Endothelial cell of umbilical vein (primary cell): ENCODE data around the gene STN1. TPM values are rescaled to one million over a fixed set of nuclear protein-coding genes. Genes with fewer than 3 reads are reported as not detected.

ENCODE experiments used
- BruUV-seq: library from RNA; stranded (reverse); fragments of 400-500 nt; replicated peaks from 2 replicates; lab custom pipeline; 2021; lab: Mats Ljungman, UMichigan
- CTCF ChIA-PET: fragments of 300-600, 350-600 bp; sonication (Branson Sonifier 250); formaldehyde crosslinking; loops from one replicate; lab custom pipeline; 2021; ENCODE audit warnings: antibody characterized with exemption, inconsistent platforms; lab: Charles Lee
- POLR2A ChIA-PET: fragments of 300-600, 350-600 bp; sonication (Branson Sonifier 250); formaldehyde crosslinking; loops from one replicate; lab custom pipeline; 2021; ENCODE audit warnings: antibody characterized with exemption, inconsistent platforms; lab: Charles Lee
- DNase-seq: peaks from one replicate; pipeline ENCODE4 v3.0.0-alpha.2; 2011; ENCODE audit warnings: low read depth, low spot score
- FAIRE-seq: peaks from 2 replicates; lab custom pipeline; 2011; peaks lifted over from hg19 to GRCh38; lab: Jason Lieb, UNC
- H2AFZ ChIP-seq: 2 replicates; pipeline ENCODE4 v1.6.0; 2012; ENCODE audit warnings: low read depth, low read length, control low read depth, inconsistent platforms
- H3K27ac ChIP-seq: 2 replicates; pipeline ENCODE4 v1.5.1; 2011; ENCODE audit warnings: low read depth, mild to moderate bottlenecking, control low read depth, low read length, moderate library complexity; ENCODE audit not compliant: insufficient read depth
- H3K27me3 ChIP-seq, 2 experiments: 2 replicates each; pipeline versions ENCODE4 v1.6.0 to v1.6.1; 2011; ENCODE audit warnings: low read length in 2 of 2, mixed read lengths in 1 of 2; ENCODE audit not compliant: control insufficient read depth in 2 of 2, insufficient read depth in 2 of 2
- H3K36me3 ChIP-seq, 2 experiments: 2 replicates in 1 of 2; 3 replicates in 1 of 2; pipeline ENCODE4 v1.5.1; 2011; ENCODE audit warnings: low read length in 2 of 2, mild to moderate bottlenecking in 1 of 2, moderate library complexity in 1 of 2; ENCODE audit not compliant: control insufficient read depth in 2 of 2, insufficient read depth in 2 of 2; ENCODE audit errors: extremely low read depth in 1 of 2
- H3K4me1 ChIP-seq: 3 replicates; pipeline ENCODE4 v1.5.1; 2011; ENCODE audit warnings: mild to moderate bottlenecking, low read length; ENCODE audit not compliant: control insufficient read depth, insufficient read depth; ENCODE audit errors: extremely low read depth
- H3K4me2 ChIP-seq: 2 replicates; pipeline ENCODE4 v1.6.1; 2011; ENCODE audit warnings: low read length, control low read depth, mixed read lengths; ENCODE audit not compliant: insufficient read depth
- H3K4me3 ChIP-seq, 3 experiments: fragments of 200-600 bp in 1 of 3; sonication (generic), shearing (Covaris generic) in 1 of 3; replicated peaks in 1 of 3; 2 replicates each; pipeline ENCODE4 v1.5.1; 2011 to 2016; ENCODE audit warnings: control low read depth in 3 of 3, low read length in 3 of 3, mild to moderate bottlenecking in 2 of 3, inconsistent platforms in 1 of 3, low read depth in 1 of 3, moderate library complexity in 1 of 3; ENCODE audit not compliant: insufficient read depth in 1 of 3
- H3K79me2 ChIP-seq: 2 replicates; pipeline ENCODE4 v1.6.0; 2012; ENCODE audit warnings: low read length, inconsistent platforms; ENCODE audit not compliant: control insufficient read depth, insufficient read depth
- H3K9ac ChIP-seq: replicated peaks from 2 replicates; pipeline ENCODE3; 2011; ENCODE audit warnings: low read length, control low read depth; ENCODE audit not compliant: insufficient read depth; ENCODE audit errors: extremely low read depth
- H3K9me1 ChIP-seq: replicated peaks from 3 replicates; pipeline ENCODE4 v1.6.0; 2011; ENCODE audit warnings: mild to moderate bottlenecking, low read length; ENCODE audit not compliant: control insufficient read depth, insufficient read depth; ENCODE audit errors: extremely low read depth
- H3K9me3 ChIP-seq: replicated peaks from 2 replicates; pipeline ENCODE4 v1.5.1; 2012; ENCODE audit warnings: low read length, inconsistent platforms; ENCODE audit not compliant: control insufficient read depth, insufficient read depth
- H4K20me1 ChIP-seq: replicated peaks from 2 replicates; pipeline ENCODE3; 2011; ENCODE audit warnings: mild to moderate bottlenecking, low read length; ENCODE audit not compliant: control insufficient read depth, insufficient read depth; ENCODE audit errors: extremely low read depth
- CTCF ChIP-seq, 2 donors: IDR thresholded peaks; 1 replicate in 1 of 2; 2 replicates in 1 of 2; pipeline ENCODE4 v1.5.1; 2011; ENCODE audit warnings: low read length in 2 of 2, mild to moderate bottlenecking in 2 of 2, moderate library complexity in 2 of 2, control low read depth in 1 of 2, inconsistent platforms in 1 of 2, low read depth in 1 of 2; ENCODE audit not compliant: insufficient read depth in 1 of 2; ENCODE audit errors: extremely low read depth in 1 of 2
- GATA2 ChIP-seq: IDR thresholded peaks from 2 replicates; pipeline ENCODE4 v1.7.0; 2011; ENCODE audit warnings: low read depth, mild to moderate bottlenecking, moderate library complexity, mixed read lengths, low read length; ENCODE audit not compliant: insufficient read length, insufficient read depth
- JUN ChIP-seq: IDR thresholded peaks from 2 replicates; pipeline ENCODE4 v1.6.1; 2011; ENCODE audit warnings: borderline replicate concordance, low read depth; ENCODE audit not compliant: insufficient read length, insufficient read depth
- MAX ChIP-seq: IDR thresholded peaks from 2 replicates; pipeline ENCODE4 v1.6.1; 2011; ENCODE audit not compliant: insufficient read depth, insufficient read length
- MYC ChIP-seq: IDR thresholded peaks from one replicate; pipeline ENCODE4 v1.6.1; 2011; ENCODE audit warnings: mild to moderate bottlenecking, low read depth, low read length
- POLR2A ChIP-seq: IDR thresholded peaks from 2 replicates; pipeline ENCODE4 v1.6.1; 2012; ENCODE audit warnings: low read depth, mild to moderate bottlenecking, control low read depth, low read length
- POLR2AphosphoS5 ChIP-seq: IDR thresholded peaks from 2 replicates; pipeline ENCODE4 v1.6.1; 2012; ENCODE audit warnings: low read depth, mild to moderate bottlenecking, control low read depth, low read length, moderate library complexity; ENCODE audit not compliant: insufficient read depth
- dilution Hi-C: fragments of 300-500 bp; cut with MboI; formaldehyde crosslinking; loops from one replicate; pipeline ENCODE4 v1.15.0; 2019; ENCODE audit warnings: low sequenced_read_pairs; ENCODE audit not compliant: extremely low pct_ligation_motif_present
- intact Hi-C: fragments of 100-400 bp; cut with micrococcal nuclease; formaldehyde crosslinking; loops from one replicate; pipeline ENCODE4 v1.10.0; 2022
- polyA plus RNA-seq, 4 experiments: library from polyadenylated mRNA; depleted of rRNA in 3 of 4; stranded (reverse) in 3 of 4; unstranded in 1 of 4; fragments of >200 nt; gene quantifications; 2 replicates each; pipeline versions ENCODE4 v1.2.1 to v1.2.3, GENCODE V29; 2011 to 2012; ENCODE audit warnings: missing spikeins in 1 of 4
- total RNA-seq: library from RNA; stranded (reverse); gene quantifications from 2 replicates; pipeline ENCODE4 v1.2.3, GENCODE V29; 2021

The STN1 gene
- total and polyA plus RNA-seq, 2 donors (not counting 3 experiments of a cell fraction or from before 2014, with no cell fraction given): 10.8 to 15.3 TPM

- CTCF ChIA-PET: interaction anchor here (1.1 to 2.4 kb wide), 6 partner anchors 12 to 81 kb away, joined by 3 to 13 read pairs (median 4); no protein-coding TSS in a partner anchor
- peak; percentile 31 for DNase-seq
- dilution Hi-C loops: no loop called here
These were observed 16.7 kb downstream of the STN1 start for GRCh38 chr10:103901299-103901698.

More at GRCh38 chr10:103901299-103901698, 16.7 kb downstream of the STN1 start:
- Histone ChIP-seq H3K9ac (no peak overlapping the region), H3K4me2 (peak overlapping the region; percentile 54), H3K9me3 (no peaks in the 10 kb centered on the region), H3K79me2 (no peaks in the 10 kb centered on the region), H3K4me3 (no peak overlapping the region), H2AFZ (peak overlapping the region; percentile 50), H4K20me1 (no peaks in the 10 kb centered on the region), H3K4me1 (peaks cover 7% of the 10 kb centered on the region), H3K27me3 (no peaks in the 10 kb centered on the region), H3K9me1 (no peaks in the 10 kb centered on the region), H3K36me3 (peaks cover 2 to 5% of the 10 kb centered on the region in 2 experiments), H3K27ac (no peak overlapping the region)
- no TSS peak for BruUV-seq
- intact Hi-C loops: loop anchor here (10.0 kb wide), 1 partner anchor 434 kb away; the partner anchor contains the start of gene ITPRIP
- FAIRE-seq: no peak
- TF ChIP-seq CTCF (IDR thresholded peaks at IDR 0.05; ENCODE audit: extremely low read depth in 1 of 2, insufficient read depth in 1 of 2, low read depth in 1 of 2, low read length in 2 of 2) (no peak), POLR2AphosphoS5 (no peak), MAX (no peak), JUN (no peak), POLR2A (no peak), GATA2 (no peak), MYC (no peak)
- POLR2A ChIA-PET: no interaction called here
